WTC11 (cell line): ENCODE measurements around the gene ARHGAP45. TPM values are rescaled to one million over a fixed set of nuclear protein-coding genes. Genes with fewer than 3 reads are reported as not detected.

Source experiments
- ATAC-seq: fragments of 200-7000 bp; cut with Tn5 transposase; 2 replicates; pipeline ENCODE4 v1.10.0; 2021; ENCODE audit warnings: mild to moderate bottlenecking, moderate library complexity
- CTCF ChIA-PET: fragments of 300-600 bp; sonication (Branson Sonifier 250); formaldehyde crosslinking; loops from one replicate; lab custom pipeline; 2021; ENCODE audit warnings: antibody characterized with exemption; lab: Charles Lee
- POLR2A ChIA-PET: fragments of 350-600 bp; sonication (Branson Sonifier 250); formaldehyde crosslinking; loops from one replicate; lab custom pipeline; 2021; ENCODE audit warnings: antibody characterized with exemption; lab: Charles Lee
- DNase-seq: peaks from one replicate; pipeline ENCODE4 v3.0.0; 2021; ENCODE audit warnings: low spot score
- H3K27ac Mint-ChIP-seq: 2 replicates; pipeline ENCODE4 v1.8.0; 2021; ENCODE audit warnings: mixed read lengths
- H3K27me3 Mint-ChIP-seq: 2 replicates; pipeline ENCODE4 v1.8.0; 2021; ENCODE audit warnings: low read depth, mild to moderate bottlenecking, moderate library complexity, mixed read lengths
- H3K36me3 Mint-ChIP-seq: 2 replicates; pipeline ENCODE4 v1.8.0; 2021; ENCODE audit warnings: mixed read lengths
- H3K4me1 Mint-ChIP-seq: 2 replicates; pipeline ENCODE4 v1.8.0; 2022; ENCODE audit warnings: mixed read lengths
- H3K4me3 Mint-ChIP-seq: 2 replicates; pipeline ENCODE4 v1.8.0; 2021; ENCODE audit warnings: mild to moderate bottlenecking, moderate library complexity, mixed read lengths
- H3K9me3 Mint-ChIP-seq: 2 replicates; pipeline ENCODE4 v1.8.0; 2021; ENCODE audit warnings: mixed read lengths
- E2F1 ChIP-seq: sonication (generic); formaldehyde crosslinking; IDR thresholded peaks from 2 replicates; pipeline ENCODE4 v1.8.0; 2022; ENCODE audit warnings: mild to moderate bottlenecking, missing genetic modification reagents
- ETV6 ChIP-seq: sonication (generic); formaldehyde crosslinking; IDR thresholded peaks from 2 replicates; pipeline ENCODE4 v1.8.1; 2022; ENCODE audit warnings: mild to moderate bottlenecking, missing genetic modification reagents
- FOXK1 ChIP-seq: sonication (generic); formaldehyde crosslinking; IDR thresholded peaks from 2 replicates; pipeline ENCODE4 v1.8.0; 2022; ENCODE audit warnings: mild to moderate bottlenecking, moderate library complexity, missing genetic modification reagents
- FOXP4 ChIP-seq: sonication (generic); formaldehyde crosslinking; IDR thresholded peaks from 2 replicates; pipeline ENCODE4 v1.8.0; 2022; ENCODE audit warnings: mild to moderate bottlenecking, missing genetic modification reagents
- MAX ChIP-seq: sonication (generic); formaldehyde crosslinking; IDR thresholded peaks from 2 replicates; pipeline ENCODE4 v1.8.0; 2022; ENCODE audit warnings: mild to moderate bottlenecking, missing genetic modification reagents
- MYBL2 ChIP-seq: sonication (generic); formaldehyde crosslinking; IDR thresholded peaks from 2 replicates; pipeline ENCODE4 v1.8.1; 2023; ENCODE audit warnings: mild to moderate bottlenecking, moderate library complexity, missing genetic modification reagents
- NR2C2 ChIP-seq: sonication (generic); formaldehyde crosslinking; IDR thresholded peaks from 2 replicates; pipeline ENCODE4 v1.8.0; 2022; ENCODE audit warnings: mild to moderate bottlenecking, missing genetic modification reagents
- NR3C1 ChIP-seq: sonication (generic); formaldehyde crosslinking; conservative IDR thresholded peaks from 2 replicates; pipeline ENCODE4 v1.8.1; 2023; ENCODE audit warnings: low read depth, mild to moderate bottlenecking, missing genetic modification reagents
- SMAD4 ChIP-seq: sonication (generic); formaldehyde crosslinking; IDR thresholded peaks from 2 replicates; pipeline ENCODE4 v1.8.0; 2022; ENCODE audit warnings: mild to moderate bottlenecking, missing genetic modification reagents
- SOX15 ChIP-seq: fragments of 250-450 bp; sonication (Bioruptor Pico); IDR thresholded peaks from 2 replicates; pipeline ENCODE4 v1.9.0; 2021; ENCODE audit warnings: mild to moderate bottlenecking
- ZNF396 ChIP-seq: fragments of 250-450 bp; sonication (Bioruptor Pico); IDR thresholded peaks from 2 replicates; pipeline ENCODE4 v1.8.0; 2021; ENCODE audit warnings: mild to moderate bottlenecking, moderate library complexity, borderline replicate concordance
- ZNF423 ChIP-seq: fragments of 250-450 bp; sonication (Bioruptor Pico); IDR thresholded peaks from 2 replicates; pipeline ENCODE4 v2.1.2; 2022; ENCODE audit warnings: mild to moderate bottlenecking, moderate library complexity
- ZNF425 ChIP-seq: fragments of 250-450 bp; sonication (Bioruptor Pico); conservative IDR thresholded peaks from 2 replicates; pipeline ENCODE4 v1.9.0; 2021; ENCODE audit warnings: mild to moderate bottlenecking
- ZNF512 ChIP-seq: sonication (generic); formaldehyde crosslinking; IDR thresholded peaks from 2 replicates; pipeline ENCODE4 v1.8.1; 2022; ENCODE audit warnings: missing genetic modification reagents, borderline replicate concordance
- total RNA-seq: library from RNA; stranded (reverse); gene quantifications from 3 replicates; pipeline ENCODE4 v1.2.3, GENCODE V29; 2021
- TF ChIP-seq, protein P1 (sequence below): sonication (generic); formaldehyde crosslinking; IDR thresholded peaks from 2 replicates; pipeline ENCODE4 v1.8.0; 2023; ENCODE audit warnings: missing genetic modification reagents, mild to moderate bottlenecking, borderline replicate concordance
- TF ChIP-seq, protein P2 (sequence below): sonication (generic); formaldehyde crosslinking; conservative IDR thresholded peaks from 2 replicates; pipeline ENCODE4 v1.8.1; 2022; ENCODE audit warnings: mild to moderate bottlenecking, missing genetic modification reagents

Gene ARHGAP45
- total RNA-seq, 1 experiment from 2014 or later, result 40.9 TPM

DNA sequence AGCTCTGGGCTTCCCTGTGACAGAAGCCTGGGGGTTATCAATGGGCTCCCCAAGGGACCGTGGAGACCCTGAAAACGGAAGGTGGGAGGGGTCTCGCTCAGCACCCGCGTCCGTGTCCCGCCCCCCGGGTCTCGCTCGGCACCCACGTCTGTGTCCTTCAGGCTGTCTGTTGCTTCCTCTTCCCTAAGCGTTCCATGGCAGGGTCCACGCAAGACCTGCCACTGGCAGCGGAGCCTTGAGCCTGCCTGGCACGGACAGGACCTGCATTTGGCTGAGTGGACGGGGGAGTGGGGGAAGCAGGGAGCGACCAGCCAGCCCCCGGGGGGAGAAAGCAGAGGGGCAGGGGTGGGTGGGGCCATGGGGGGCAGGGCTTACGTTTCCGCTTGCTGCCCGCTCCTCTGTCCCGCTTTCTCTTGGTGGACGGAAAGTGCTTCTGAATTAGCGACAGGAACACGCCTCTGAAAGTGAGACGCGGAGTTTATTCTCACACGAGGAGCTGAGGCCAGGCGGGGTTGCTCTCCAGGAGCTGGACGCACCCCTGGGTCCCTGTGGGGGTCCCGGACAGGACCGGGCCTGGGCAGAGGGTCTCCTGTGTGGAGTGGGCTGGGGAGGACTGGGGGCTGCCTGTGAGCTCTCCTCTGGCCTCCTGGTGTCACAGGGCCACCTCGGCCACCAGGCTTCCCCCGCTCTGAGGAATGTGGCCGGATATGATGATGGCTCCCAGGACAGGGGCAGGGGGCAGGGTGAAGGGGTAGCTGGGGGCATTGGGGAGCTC is 48.9 kb downstream of the ARHGAP45 start (continued):
- TF ChIP-seq, protein P1, sequence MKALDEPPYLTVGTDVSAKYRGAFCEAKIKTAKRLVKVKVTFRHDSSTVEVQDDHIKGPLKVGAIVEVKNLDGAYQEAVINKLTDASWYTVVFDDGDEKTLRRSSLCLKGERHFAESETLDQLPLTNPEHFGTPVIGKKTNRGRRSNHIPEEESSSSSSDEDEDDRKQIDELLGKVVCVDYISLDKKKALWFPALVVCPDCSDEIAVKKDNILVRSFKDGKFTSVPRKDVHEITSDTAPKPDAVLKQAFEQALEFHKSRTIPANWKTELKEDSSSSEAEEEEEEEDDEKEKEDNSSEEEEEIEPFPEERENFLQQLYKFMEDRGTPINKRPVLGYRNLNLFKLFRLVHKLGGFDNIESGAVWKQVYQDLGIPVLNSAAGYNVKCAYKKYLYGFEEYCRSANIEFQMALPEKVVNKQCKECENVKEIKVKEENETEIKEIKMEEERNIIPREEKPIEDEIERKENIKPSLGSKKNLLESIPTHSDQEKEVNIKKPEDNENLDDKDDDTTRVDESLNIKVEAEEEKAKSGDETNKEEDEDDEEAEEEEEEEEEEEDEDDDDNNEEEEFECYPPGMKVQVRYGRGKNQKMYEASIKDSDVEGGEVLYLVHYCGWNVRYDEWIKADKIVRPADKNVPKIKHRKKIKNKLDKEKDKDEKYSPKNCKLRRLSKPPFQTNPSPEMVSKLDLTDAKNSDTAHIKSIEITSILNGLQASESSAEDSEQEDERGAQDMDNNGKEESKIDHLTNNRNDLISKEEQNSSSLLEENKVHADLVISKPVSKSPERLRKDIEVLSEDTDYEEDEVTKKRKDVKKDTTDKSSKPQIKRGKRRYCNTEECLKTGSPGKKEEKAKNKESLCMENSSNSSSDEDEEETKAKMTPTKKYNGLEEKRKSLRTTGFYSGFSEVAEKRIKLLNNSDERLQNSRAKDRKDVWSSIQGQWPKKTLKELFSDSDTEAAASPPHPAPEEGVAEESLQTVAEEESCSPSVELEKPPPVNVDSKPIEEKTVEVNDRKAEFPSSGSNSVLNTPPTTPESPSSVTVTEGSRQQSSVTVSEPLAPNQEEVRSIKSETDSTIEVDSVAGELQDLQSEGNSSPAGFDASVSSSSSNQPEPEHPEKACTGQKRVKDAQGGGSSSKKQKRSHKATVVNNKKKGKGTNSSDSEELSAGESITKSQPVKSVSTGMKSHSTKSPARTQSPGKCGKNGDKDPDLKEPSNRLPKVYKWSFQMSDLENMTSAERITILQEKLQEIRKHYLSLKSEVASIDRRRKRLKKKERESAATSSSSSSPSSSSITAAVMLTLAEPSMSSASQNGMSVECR (CRISPR knock-in tag), result no peak
- TF ChIP-seq ZNF396, result no peak
- no peak for TF ChIP-seq FOXK1
- no peak for TF ChIP-seq MAX
- no peak for TF ChIP-seq ZNF423 (CRISPR knock-in tag)
- no peak for TF ChIP-seq SOX15 (CRISPR knock-in tag)
- TF ChIP-seq ETV6 (CRISPR knock-in tag), result no peak
- no peak for TF ChIP-seq NR2C2 (CRISPR knock-in tag)
- no peak for TF ChIP-seq NR3C1
- TF ChIP-seq, all 79 proteins: peak for 0

GRCh38 chr19:1116726-1117581 is 50.0 kb downstream of the ARHGAP45 start:
- peak; percentile 4; the same call in 1 of the 2 replicates for ATAC-seq
- ChIA-PET POLR2A (no interaction called here), CTCF (interaction anchor here (0.8 to 1.0 kb wide), 2 partner anchors 12 to 45 kb away, joined by 3 read pairs; no protein-coding TSS in a partner anchor)
- TF ChIP-seq MYBL2 (no peak), E2F1 (no peak), ZNF423 (CRISPR knock-in tag) (no peak), FOXP4 (CRISPR knock-in tag) (no peak), ZNF512 (CRISPR knock-in tag) (no peak), ZNF425 (CRISPR knock-in tag) (no peak), ETV6 (CRISPR knock-in tag) (no peak), SMAD4 (CRISPR knock-in tag) (no peak)
- TF ChIP-seq, protein P1 (CRISPR knock-in tag), result no peak
- TF ChIP-seq, protein P2, sequence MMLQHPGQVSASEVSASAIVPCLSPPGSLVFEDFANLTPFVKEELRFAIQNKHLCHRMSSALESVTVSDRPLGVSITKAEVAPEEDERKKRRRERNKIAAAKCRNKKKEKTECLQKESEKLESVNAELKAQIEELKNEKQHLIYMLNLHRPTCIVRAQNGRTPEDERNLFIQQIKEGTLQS (CRISPR knock-in tag), result no peak

More at GRCh38 chr19:1116726-1117581, 50.0 kb downstream of the ARHGAP45 start:
- peak; percentile 62 for DNase-seq
- peaks cover 2% of the 10 kb centered on the region; the same call in 1 of the 2 replicates for H3K4me1 Mint-ChIP-seq
- no peak overlapping the region for H3K4me3 Mint-ChIP-seq
- H3K27ac Mint-ChIP-seq, result no peak overlapping the region
- H3K27me3 Mint-ChIP-seq, result no peaks in the 10 kb centered on the region
- no peaks in the 10 kb centered on the region for H3K9me3 Mint-ChIP-seq
- peaks cover 9% of the 10 kb centered on the region for H3K36me3 Mint-ChIP-seq
